RKO (cell line): Measurements from ENCODE around the gene INO80E.
A peak's percentile ranks its signal among the peaks of the same experiment; 100 is the strongest.
"Not testable (repeated sequence)": the region's sequence is repeated elsewhere in the genome, so short reads cannot be mapped to it uniquely, and the experiment has no call there.

ENCODE experiments used
- DNase-seq: peaks from one replicate; pipeline ENCODE4 v3.0.0-alpha.2; 2016; ENCODE audit warnings: low spot score

Gene INO80E

GRCh38 chr16:30031477-30031918 lies 35.5 kb downstream of the INO80E start:
- no peak for DNase-seq

- DNase-seq: peak; percentile 65
Observed at GRCh38 chr16:30032083-30032819, 36.2 kb downstream of the INO80E start.

GRCh38 chr16:30033270-30033669 lies 37.2 kb downstream of the INO80E start:
- DNase-seq: no peak

GRCh38 chr16:30040221-30040620 lies 44.2 kb downstream of the INO80E start:
- no peak for DNase-seq

- DNase-seq: not testable (repeated sequence)
Observed at GRCh38 chr16:30040690-30041089, 44.6 kb downstream of the INO80E start.

GRCh38 chr16:30041841-30042240 lies 45.8 kb downstream of the INO80E start:
- peak; percentile 52 for DNase-seq

- no peak for DNase-seq
Observed at GRCh38 chr16:30046178-30046577, 50.1 kb downstream of the INO80E start.

GRCh38 chr16:30046588-30046987 lies 50.5 kb downstream of the INO80E start:
- no peak for DNase-seq

GRCh38 chr16:30049871-30050270 lies 53.8 kb downstream of the INO80E start:
- no peak for DNase-seq

- peak; percentile 70 for DNase-seq
Observed at GRCh38 chr16:30051518-30051917, 55.5 kb downstream of the INO80E start.

- peak; percentile 93 for DNase-seq
Observed at GRCh38 chr16:30052671-30053372, 56.8 kb downstream of the INO80E start.

GRCh38 chr16:30053376-30054015 lies 57.5 kb downstream of the INO80E start:
- peak; percentile 80 for DNase-seq

- DNase-seq: no peak
Observed at GRCh38 chr16:30054451-30054850, 58.4 kb downstream of the INO80E start.

- DNase-seq: no peak
Observed at GRCh38 chr16:30054959-30055553, 59.0 kb downstream of the INO80E start.
